ENCODE results near the gene HS6ST1.

The HS6ST1 gene

GRCh38 chr2:128325611-128326181 is 7.0 kb upstream of the HS6ST1 start:
- no peak for TF ChIP-seq CTCF (IDR thresholded peaks at IDR 0.05; ENCODE audit: low read depth, low read length)
- H3K4me3 ChIP-seq (ENCODE audit: low read depth, low read length), result no peak overlapping the region

- no peak for TF ChIP-seq CTCF (IDR thresholded peaks at IDR 0.05; ENCODE audit: low read depth, low read length)
- no peak overlapping the region for H3K4me3 ChIP-seq (ENCODE audit: low read depth, low read length)
Observed at GRCh38 chr2:128324897-128325410, 6.3 kb upstream of the HS6ST1 start.

- TF ChIP-seq CTCF (IDR thresholded peaks at IDR 0.05; ENCODE audit: low read depth, low read length), result no peak
- H3K4me3 ChIP-seq (ENCODE audit: low read depth, low read length), result no peak overlapping the region
Observed at GRCh38 chr2:128324008-128324896, 5.6 kb upstream of the HS6ST1 start.

GRCh38 chr2:128323555-128323931 is 4.9 kb upstream of the HS6ST1 start:
- no peak overlapping the region for H3K4me3 ChIP-seq (ENCODE audit: low read depth, low read length)
- TF ChIP-seq CTCF (IDR thresholded peaks at IDR 0.05; ENCODE audit: low read depth, low read length), result no peak

- peak overlapping the region; percentile 50; the same call in 1 of the 2 replicates for H3K4me3 ChIP-seq (ENCODE audit: low read depth, low read length)
Observed at GRCh38 chr2:128322715-128323554, 4.3 kb upstream of the HS6ST1 start.

More at GRCh38 chr2:128322715-128323554, 4.3 kb upstream of the HS6ST1 start:
- no peak for TF ChIP-seq CTCF (IDR thresholded peaks at IDR 0.05; ENCODE audit: low read depth, low read length)

All from WI38 (cell line).